Activated T-cell treated with anti-CD3 and anti-CD28 coated beads, Interleukin-2, amount 50 U/mL, for 72 hours (primary cell): ENCODE data around the gene RNF25. TPM values are rescaled to one million over a fixed set of nuclear protein-coding genes. Genes with fewer than 3 reads are reported as not detected.

Experiments used
- ATAC-seq, 2 donors: fragments of 150-1000 bp; cut with Tn5 transposase; replicated peaks in 1 of 2; 2 replicates each; pipeline ENCODE4 v1.10.0; 2021; ENCODE audit warnings: moderate library complexity in 2 of 2, mild to moderate bottlenecking in 1 of 2
- DNase-seq, 2 donors: peaks; one replicate each; pipeline ENCODE4 v3.0.0; 2021 to 2022; ENCODE audit warnings: mixed read lengths in 1 of 2
- H3K27ac Mint-ChIP-seq: one replicate; pipeline ENCODE4 v1.8.0; 2022; ENCODE audit warnings: mild to moderate bottlenecking, moderate library complexity, mixed read lengths
- H3K27me3 Mint-ChIP-seq: one replicate; pipeline ENCODE4 v1.8.0; 2022; ENCODE audit warnings: low read depth, mixed read lengths
- H3K36me3 Mint-ChIP-seq, 2 donors: one replicate each; pipeline ENCODE4 v1.8.0; 2022; ENCODE audit warnings: mixed read lengths in 2 of 2, mild to moderate bottlenecking in 1 of 2; ENCODE audit not compliant: insufficient read depth in 2 of 2
- H3K4me1 Mint-ChIP-seq: one replicate; pipeline ENCODE4 v1.8.0; 2022; ENCODE audit warnings: low read depth, mixed read lengths
- H3K4me3 Mint-ChIP-seq, 2 donors: one replicate each; pipeline ENCODE4 v1.8.0; 2022; ENCODE audit warnings: mild to moderate bottlenecking in 2 of 2, mixed read lengths in 2 of 2, moderate library complexity in 2 of 2
- H3K9me3 Mint-ChIP-seq, 2 donors: one replicate each; pipeline ENCODE4 v1.8.0; 2022; ENCODE audit warnings: mixed read lengths in 2 of 2
- total RNA-seq, 2 donors: library from RNA; stranded (reverse); gene quantifications; one replicate each; pipeline ENCODE4 v1.2.3, GENCODE V29; 2022

The RNF25 gene
- total RNA-seq, 2 donors from 2014 or later, result 18.5 to 24.5 TPM

- H3K27ac Mint-ChIP-seq, result no peak overlapping the region
- peaks cover 7 to 13% of the 10 kb centered on the region in 2 donors for H3K36me3 Mint-ChIP-seq
- H3K27me3 Mint-ChIP-seq, result no peaks in the 10 kb centered on the region
These were observed 9.0 kb downstream of the RNF25 start for GRCh38 chr2:218662827-218663226.

GRCh38 chr2:218662377-218662776, 9.4 kb downstream of the RNF25 start:
- peaks cover 38% of the 10 kb centered on the region for H3K4me1 Mint-ChIP-seq
- DNase-seq (no peak), ATAC-seq (no peak)
- no peak overlapping the region for H3K4me3 Mint-ChIP-seq
- H3K27ac Mint-ChIP-seq, result no peak overlapping the region
- no peaks in the 10 kb centered on the region for H3K9me3 Mint-ChIP-seq
- no peaks in the 10 kb centered on the region for H3K27me3 Mint-ChIP-seq
- peaks cover 9 to 18% of the 10 kb centered on the region in 2 donors for H3K36me3 Mint-ChIP-seq

More at GRCh38 chr2:218662827-218663226, 9.0 kb downstream of the RNF25 start:
- Mint-ChIP-seq H3K4me3 (no peak overlapping the region), H3K4me1 (peaks cover 34% of the 10 kb centered on the region), H3K9me3 (no peaks in the 10 kb centered on the region)
- ATAC-seq (no peak), DNase-seq (no peak)

- ATAC-seq (no peak), DNase-seq (no peak)
- peak overlapping the region; percentile 69 for H3K27ac Mint-ChIP-seq
- peak overlapping the region; percentile 92 to 95 for H3K4me3 Mint-ChIP-seq
- no peaks in the 10 kb centered on the region for H3K27me3 Mint-ChIP-seq
- peaks cover 10 to 24% of the 10 kb centered on the region in 2 donors for H3K36me3 Mint-ChIP-seq
- H3K9me3 Mint-ChIP-seq, result no peaks in the 10 kb centered on the region
- peaks cover 44% of the 10 kb centered on the region for H3K4me1 Mint-ChIP-seq
These were observed 11.8 kb downstream of the RNF25 start for GRCh38 chr2:218659988-218660358.

- Mint-ChIP-seq H3K36me3 (peaks cover 9 to 20% of the 10 kb centered on the region in 2 donors), H3K9me3 (no peaks in the 10 kb centered on the region), H3K4me1 (peaks cover 44% of the 10 kb centered on the region), H3K4me3 (peak within 1 kb of the TSS; percentile 92 to 95), H3K27ac (peak within 1 kb of the TSS; percentile 69), H3K27me3 (no peaks in the 10 kb centered on the region)
- peak; percentile 95 to 97 for DNase-seq
- ATAC-seq, result peak; percentile 97 to 98
These were observed 12.4 kb downstream of the RNF25 start, which contains the start of the genes BCS1L and ZNF142 for GRCh38 chr2:218659258-218659987. BCS1L (plus strand) TSS chr2:218659683; CDS start chr2:218660988, 1,305 bp downstream. ZNF142 (minus strand) TSS chr2:218659623; CDS start chr2:218656429, 3,194 bp downstream.

GRCh38 chr2:218658671-218659257, 13.0 kb downstream of the RNF25 start:
- peak; percentile 43 to 49 for ATAC-seq
- H3K4me3 Mint-ChIP-seq, result peak overlapping the region; percentile 92 to 95
- no peaks in the 10 kb centered on the region for H3K27me3 Mint-ChIP-seq
- peak overlapping the region; percentile 69 for H3K27ac Mint-ChIP-seq
- H3K9me3 Mint-ChIP-seq, result no peaks in the 10 kb centered on the region
- H3K36me3 Mint-ChIP-seq, result peaks cover 7 to 20% of the 10 kb centered on the region in 2 donors
- H3K4me1 Mint-ChIP-seq, result peaks cover 44% of the 10 kb centered on the region
- DNase-seq, result peak; percentile 47 to 55

- no peak for ATAC-seq
- no peak overlapping the region for H3K4me3 Mint-ChIP-seq
- H3K36me3 Mint-ChIP-seq, result peaks cover 7 to 15% of the 10 kb centered on the region in 2 donors
- H3K27me3 Mint-ChIP-seq, result no peaks in the 10 kb centered on the region
- peaks cover 32% of the 10 kb centered on the region for H3K4me1 Mint-ChIP-seq
- H3K9me3 Mint-ChIP-seq, result no peaks in the 10 kb centered on the region
- no peak for DNase-seq
- H3K27ac Mint-ChIP-seq, result no peak overlapping the region
These were observed 16.1 kb downstream of the RNF25 start for GRCh38 chr2:218655751-218656150.

- ATAC-seq, result peak in 1 of 2 donors; percentile 17
- Mint-ChIP-seq H3K36me3 (peaks cover 6 to 22% of the 10 kb centered on the region in 2 donors), H3K27me3 (no peaks in the 10 kb centered on the region), H3K9me3 (no peaks in the 10 kb centered on the region), H3K4me1 (peaks cover 9% of the 10 kb centered on the region), H3K27ac (no peak overlapping the region), H3K4me3 (no peak overlapping the region)
- DNase-seq, result no peak
These were observed 23.1 kb downstream of the RNF25 start for GRCh38 chr2:218648787-218649100.

GRCh38 chr2:218648088-218648786, 23.6 kb downstream of the RNF25 start:
- Mint-ChIP-seq H3K36me3 (peaks cover 6 to 22% of the 10 kb centered on the region in 2 donors), H3K4me3 (no peak overlapping the region), H3K27me3 (no peaks in the 10 kb centered on the region), H3K27ac (no peak overlapping the region), H3K9me3 (no peaks in the 10 kb centered on the region), H3K4me1 (peaks cover 9% of the 10 kb centered on the region)
- ATAC-seq (peak; percentile 53 to 72), DNase-seq (peak; percentile 47 to 53)

GRCh38 chr2:218645126-218645525, 26.7 kb downstream of the RNF25 start:
- Mint-ChIP-seq H3K4me1 (peaks cover 9% of the 10 kb centered on the region), H3K27me3 (no peaks in the 10 kb centered on the region), H3K9me3 (no peaks in the 10 kb centered on the region), H3K4me3 (no peak overlapping the region), H3K36me3 (peaks cover 4 to 18% of the 10 kb centered on the region in 2 donors), H3K27ac (peak overlapping the region; percentile 57)
- ATAC-seq (no peak), DNase-seq (no peak)

GRCh38 chr2:218644721-218645120, 27.1 kb downstream of the RNF25 start:
- ATAC-seq, result no peak
- no peak overlapping the region for H3K4me3 Mint-ChIP-seq
- H3K27ac Mint-ChIP-seq, result peak overlapping the region; percentile 24
- peaks cover 9% of the 10 kb centered on the region for H3K4me1 Mint-ChIP-seq
- no peak for DNase-seq
- H3K9me3 Mint-ChIP-seq, result no peaks in the 10 kb centered on the region
- H3K36me3 Mint-ChIP-seq, result peaks cover 4 to 22% of the 10 kb centered on the region in 2 donors
- H3K27me3 Mint-ChIP-seq, result no peaks in the 10 kb centered on the region

- Mint-ChIP-seq H3K9me3 (no peaks in the 10 kb centered on the region), H3K4me3 (no peak overlapping the region), H3K36me3 (peaks cover 4 to 24% of the 10 kb centered on the region in 2 donors), H3K27ac (no peak overlapping the region), H3K4me1 (peaks cover 9% of the 10 kb centered on the region), H3K27me3 (no peaks in the 10 kb centered on the region)
- ATAC-seq (no peak), DNase-seq (no peak)
These were observed 28.0 kb downstream of the RNF25 start for GRCh38 chr2:218643751-218644310.

- DNase-seq (no peak), ATAC-seq (no peak)
- Mint-ChIP-seq H3K4me1 (peaks cover 5% of the 10 kb centered on the region), H3K4me3 (no peak overlapping the region), H3K27me3 (no peaks in the 10 kb centered on the region), H3K9me3 (no peaks in the 10 kb centered on the region), H3K27ac (no peak overlapping the region), H3K36me3 (peaks cover 2 to 19% of the 10 kb centered on the region in 2 donors)
These were observed 29.0 kb downstream of the RNF25 start for GRCh38 chr2:218642786-218643185.
